Measurements from ENCODE around the gene ZNF324B.

The ZNF324B gene

DNA sequence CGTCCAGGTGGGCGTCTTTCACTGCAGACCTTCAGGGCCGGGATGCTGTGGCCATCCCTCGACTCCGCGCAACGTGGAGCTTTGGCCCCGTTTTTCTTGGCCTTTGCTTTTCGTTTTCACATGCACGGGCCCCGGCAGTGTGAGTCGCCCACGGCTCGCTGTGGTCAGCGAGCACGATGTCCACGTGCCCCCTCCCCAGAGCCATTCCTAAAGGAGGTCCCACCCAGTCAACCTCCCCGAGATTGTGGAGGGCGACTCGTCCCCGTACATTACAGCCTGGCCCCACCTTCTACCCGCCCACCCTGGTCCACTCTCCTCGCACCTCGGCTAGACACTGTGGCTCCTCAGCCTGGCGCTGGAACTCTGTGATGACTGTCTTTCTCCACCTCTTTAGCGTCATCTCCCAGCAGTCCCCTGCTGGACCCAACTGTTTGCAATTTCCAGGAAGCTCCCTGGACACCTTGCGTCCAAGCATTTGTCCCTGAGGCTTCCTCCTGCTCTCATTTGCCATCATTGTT lies 25.1 kb downstream of the ZNF324B start:
- H3K4me3 ChIP-seq (ENCODE audit: low read depth, low read length): peak overlapping the region; percentile 70
- DNase-seq: no peak
- TF ChIP-seq, protein P1, sequence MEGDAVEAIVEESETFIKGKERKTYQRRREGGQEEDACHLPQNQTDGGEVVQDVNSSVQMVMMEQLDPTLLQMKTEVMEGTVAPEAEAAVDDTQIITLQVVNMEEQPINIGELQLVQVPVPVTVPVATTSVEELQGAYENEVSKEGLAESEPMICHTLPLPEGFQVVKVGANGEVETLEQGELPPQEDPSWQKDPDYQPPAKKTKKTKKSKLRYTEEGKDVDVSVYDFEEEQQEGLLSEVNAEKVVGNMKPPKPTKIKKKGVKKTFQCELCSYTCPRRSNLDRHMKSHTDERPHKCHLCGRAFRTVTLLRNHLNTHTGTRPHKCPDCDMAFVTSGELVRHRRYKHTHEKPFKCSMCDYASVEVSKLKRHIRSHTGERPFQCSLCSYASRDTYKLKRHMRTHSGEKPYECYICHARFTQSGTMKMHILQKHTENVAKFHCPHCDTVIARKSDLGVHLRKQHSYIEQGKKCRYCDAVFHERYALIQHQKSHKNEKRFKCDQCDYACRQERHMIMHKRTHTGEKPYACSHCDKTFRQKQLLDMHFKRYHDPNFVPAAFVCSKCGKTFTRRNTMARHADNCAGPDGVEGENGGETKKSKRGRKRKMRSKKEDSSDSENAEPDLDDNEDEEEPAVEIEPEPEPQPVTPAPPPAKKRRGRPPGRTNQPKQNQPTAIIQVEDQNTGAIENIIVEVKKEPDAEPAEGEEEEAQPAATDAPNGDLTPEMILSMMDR (IDR thresholded peaks at IDR 0.05; ENCODE audit: low read depth, low read length): no peak

GRCh38 chr19:58477130-58477529 lies 25.7 kb downstream of the ZNF324B start:
- Histone ChIP-seq H3K4me3 (ENCODE audit: low read depth, low read length) (peak overlapping the region; percentile 70), H3K27ac (peak overlapping the region; percentile 90), H3K27me3 (ENCODE audit: insufficient read depth, low read depth, severe bottlenecking) (no peaks in the 10 kb centered on the region), H3K9me3 (ENCODE audit: severe bottlenecking) (no peaks in the 10 kb centered on the region), H3K36me3 (peaks cover 36% of the 10 kb centered on the region)
- DNase-seq: no peak
- TF ChIP-seq, protein P1 (IDR thresholded peaks at IDR 0.05; ENCODE audit: low read depth, low read length): no peak

More for the DNA sequence above, 25.1 kb downstream of the ZNF324B start:
- no peaks in the 10 kb centered on the region for H3K9me3 ChIP-seq (ENCODE audit: severe bottlenecking)
- H3K36me3 ChIP-seq: peaks cover 40% of the 10 kb centered on the region
- H3K27me3 ChIP-seq (ENCODE audit: insufficient read depth, low read depth, severe bottlenecking): no peaks in the 10 kb centered on the region
- H3K27ac ChIP-seq: peak overlapping the region; percentile 90

DNA sequence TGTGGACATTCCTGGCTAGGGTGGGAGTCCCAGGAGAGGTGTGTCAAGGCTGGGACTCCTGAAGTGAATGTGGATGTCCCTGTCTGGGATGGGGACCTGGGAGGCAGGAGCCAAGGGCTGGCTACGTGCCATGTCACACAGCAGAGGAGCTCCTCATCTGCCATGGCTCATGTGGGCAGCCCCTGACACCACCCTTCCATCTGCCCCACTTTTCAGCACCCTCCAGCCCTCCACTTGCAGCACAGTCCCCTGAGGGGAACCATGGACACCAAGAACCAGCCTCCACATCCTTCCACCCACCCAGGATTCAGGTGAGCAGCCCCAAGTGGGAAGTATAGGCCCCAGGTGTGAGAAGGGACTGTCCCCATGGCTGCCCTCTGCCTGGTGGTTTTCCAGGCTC lies 26.4 kb downstream of the ZNF324B start:
- H3K36me3 ChIP-seq: peaks cover 28% of the 10 kb centered on the region
- H3K4me3 ChIP-seq (ENCODE audit: low read depth, low read length): no peak overlapping the region
- H3K9me3 ChIP-seq (ENCODE audit: severe bottlenecking): no peaks in the 10 kb centered on the region
- TF ChIP-seq, protein P1 (IDR thresholded peaks at IDR 0.05; ENCODE audit: low read depth, low read length): no peak
- H3K27me3 ChIP-seq (ENCODE audit: insufficient read depth, low read depth, severe bottlenecking): no peaks in the 10 kb centered on the region
- DNase-seq: no peak
- H3K27ac ChIP-seq: peak overlapping the region; percentile 90

- no peak overlapping the region for H3K4me3 ChIP-seq (ENCODE audit: low read depth, low read length)
- H3K9me3 ChIP-seq (ENCODE audit: severe bottlenecking): no peaks in the 10 kb centered on the region
- H3K36me3 ChIP-seq: peaks cover 24% of the 10 kb centered on the region
- H3K27me3 ChIP-seq (ENCODE audit: insufficient read depth, low read depth, severe bottlenecking): no peaks in the 10 kb centered on the region
- TF ChIP-seq, protein P1 (IDR thresholded peaks at IDR 0.05; ENCODE audit: low read depth, low read length): no peak
- H3K27ac ChIP-seq: peak overlapping the region; percentile 90
- DNase-seq: no peak
Measured at GRCh38 chr19:58479303-58479702, 27.9 kb downstream of the ZNF324B start.

DNA sequence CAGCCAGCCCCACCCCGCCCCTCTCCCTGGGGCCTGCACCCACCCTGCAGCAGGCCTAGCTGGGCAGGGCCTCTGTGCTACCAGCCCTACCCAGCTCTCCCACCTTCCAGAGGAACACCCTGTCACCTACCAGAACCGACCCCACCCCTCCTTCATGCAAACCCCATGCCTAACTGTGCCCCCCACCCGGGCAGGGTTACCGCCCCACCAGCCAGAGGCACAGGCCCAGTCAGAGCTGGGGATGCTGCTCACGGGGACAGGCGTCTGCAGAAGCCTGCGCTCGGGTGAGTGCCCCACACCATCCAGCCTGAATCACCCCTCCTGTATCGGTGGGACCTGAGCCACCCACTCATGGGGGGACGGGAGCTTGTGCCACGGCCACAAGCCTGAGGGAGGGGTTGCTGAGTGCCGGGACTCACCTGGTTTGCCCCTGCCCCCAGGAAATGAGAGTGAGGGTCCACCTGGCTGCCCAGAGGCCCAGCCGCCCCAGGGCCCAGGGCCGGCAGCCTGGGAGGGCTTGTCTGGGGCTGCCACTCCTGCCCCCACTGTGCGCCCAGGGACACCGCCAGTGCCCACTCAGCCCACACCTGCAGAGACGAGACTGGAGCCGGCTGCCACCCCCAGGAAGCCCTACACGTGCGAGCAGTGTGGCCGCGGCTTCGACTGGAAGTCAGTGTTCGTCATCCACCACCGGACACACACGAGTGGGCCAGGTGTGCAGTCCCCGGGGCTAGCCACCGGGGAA lies 28.5 kb downstream of the ZNF324B start:
- Histone ChIP-seq H3K27me3 (ENCODE audit: insufficient read depth, low read depth, severe bottlenecking) (no peaks in the 10 kb centered on the region), H3K36me3 (peaks cover 24% of the 10 kb centered on the region), H3K4me3 (ENCODE audit: low read depth, low read length) (no peak overlapping the region), H3K27ac (peak overlapping the region; percentile 90), H3K9me3 (ENCODE audit: severe bottlenecking) (no peaks in the 10 kb centered on the region)
- DNase-seq: no peak
- TF ChIP-seq, protein P1 (IDR thresholded peaks at IDR 0.05; ENCODE audit: low read depth, low read length): no peak
